ENCODE results near the gene TRPC4AP. TPM values are rescaled to one million over a fixed set of nuclear protein-coding genes. Genes with fewer than 3 reads are reported as not detected.

Gene TRPC4AP
- total RNA-seq, 2 donors from 2014 or later, result 52.8 to 63.2 TPM

GRCh38 chr20:34983089-34983820 is 109.4 kb downstream of the TRPC4AP start:
- Histone ChIP-seq H3K27me3 (no peaks in the 10 kb centered on the region), H3K9ac (ENCODE audit: low read depth in 2 of 2, low read length in 2 of 2) (peak overlapping the region in 1 of 2 donors; percentile 76), H3K36me3 (no peaks in the 10 kb centered on the region), H3K4me3 (no peak overlapping the region), H3K27ac (no peak overlapping the region), H3K4me1 (peaks cover 11% of the 10 kb centered on the region), H3K9me3 (no peaks in the 10 kb centered on the region)
- TF ChIP-seq CTCF (IDR thresholded peaks at IDR 0.05), result no peak
- intact Hi-C loops (cut with DNase I), result no loop called here
- DNase-seq, result no peak

- H3K4me3 ChIP-seq, result no peak overlapping the region
- H3K27me3 ChIP-seq, result no peaks in the 10 kb centered on the region
- intact Hi-C loops (cut with DNase I), result no loop called here
- no peak for TF ChIP-seq CTCF (IDR thresholded peaks at IDR 0.05)
- H3K4me1 ChIP-seq, result peaks cover 11% of the 10 kb centered on the region
- no peaks in the 10 kb centered on the region for H3K36me3 ChIP-seq
- no peak for DNase-seq
- no peak overlapping the region for H3K9ac ChIP-seq (ENCODE audit: low read depth in 2 of 2, low read length in 2 of 2)
- no peaks in the 10 kb centered on the region for H3K9me3 ChIP-seq
- no peak overlapping the region for H3K27ac ChIP-seq
Observed at GRCh38 chr20:34982270-34983088, 110.1 kb downstream of the TRPC4AP start.

GRCh38 chr20:34980543-34981233 is 111.9 kb downstream of the TRPC4AP start:
- no peaks in the 10 kb centered on the region for H3K27me3 ChIP-seq
- no peak overlapping the region for H3K27ac ChIP-seq
- intact Hi-C loops (cut with DNase I), result no loop called here
- no peaks in the 10 kb centered on the region for H3K9me3 ChIP-seq
- H3K4me3 ChIP-seq, result no peak overlapping the region
- no peak for TF ChIP-seq CTCF (IDR thresholded peaks at IDR 0.05)
- H3K36me3 ChIP-seq, result no peaks in the 10 kb centered on the region
- H3K4me1 ChIP-seq, result peaks cover 11% of the 10 kb centered on the region
- DNase-seq, result peak; percentile 67
- no peak overlapping the region for H3K9ac ChIP-seq (ENCODE audit: low read depth in 2 of 2, low read length in 2 of 2)

GRCh38 chr20:34979366-34980153 is 113.0 kb downstream of the TRPC4AP start:
- peak; percentile 41 for DNase-seq
- TF ChIP-seq CTCF (IDR thresholded peaks at IDR 0.05), result no peak
- H3K9me3 ChIP-seq, result no peaks in the 10 kb centered on the region
- H3K27ac ChIP-seq, result no peak overlapping the region
- H3K4me3 ChIP-seq, result no peak overlapping the region
- intact Hi-C loops (cut with DNase I), result no loop called here
- H3K4me1 ChIP-seq, result peaks cover 11% of the 10 kb centered on the region
- no peaks in the 10 kb centered on the region for H3K27me3 ChIP-seq
- H3K9ac ChIP-seq (ENCODE audit: low read depth in 2 of 2, low read length in 2 of 2), result no peak overlapping the region
- no peaks in the 10 kb centered on the region for H3K36me3 ChIP-seq

All from colonic mucosa (tissue), 4 donors.